ENCODE results near the gene FBN3.

The FBN3 gene

DNA sequence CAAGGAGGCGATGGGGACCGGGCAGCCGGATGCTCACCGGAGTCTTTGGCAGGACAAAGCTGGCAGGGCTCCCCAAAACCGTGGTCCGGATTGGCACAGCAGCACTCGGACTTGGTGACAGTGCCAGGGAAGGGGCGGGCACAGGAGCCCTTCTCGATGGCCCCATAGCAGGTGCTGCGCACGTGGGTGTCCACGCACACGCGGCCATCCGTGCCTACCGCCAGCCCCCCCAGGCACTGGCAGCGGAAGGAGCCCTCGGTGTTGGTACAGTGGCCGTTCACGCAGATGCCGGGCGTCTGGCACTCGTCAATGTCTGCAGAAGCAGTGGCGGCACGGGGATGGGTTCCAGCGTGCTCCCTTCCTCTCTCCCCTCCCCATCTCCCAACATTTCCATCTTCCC is 17.9 kb downstream of the FBN3 start:
- no peak overlapping the region for H3K4me3 ChIP-seq (ENCODE audit: control insufficient read depth, low read depth, low read length)
- no peak for DNase-seq (ENCODE audit: low read depth)
- TF ChIP-seq, protein P1, sequence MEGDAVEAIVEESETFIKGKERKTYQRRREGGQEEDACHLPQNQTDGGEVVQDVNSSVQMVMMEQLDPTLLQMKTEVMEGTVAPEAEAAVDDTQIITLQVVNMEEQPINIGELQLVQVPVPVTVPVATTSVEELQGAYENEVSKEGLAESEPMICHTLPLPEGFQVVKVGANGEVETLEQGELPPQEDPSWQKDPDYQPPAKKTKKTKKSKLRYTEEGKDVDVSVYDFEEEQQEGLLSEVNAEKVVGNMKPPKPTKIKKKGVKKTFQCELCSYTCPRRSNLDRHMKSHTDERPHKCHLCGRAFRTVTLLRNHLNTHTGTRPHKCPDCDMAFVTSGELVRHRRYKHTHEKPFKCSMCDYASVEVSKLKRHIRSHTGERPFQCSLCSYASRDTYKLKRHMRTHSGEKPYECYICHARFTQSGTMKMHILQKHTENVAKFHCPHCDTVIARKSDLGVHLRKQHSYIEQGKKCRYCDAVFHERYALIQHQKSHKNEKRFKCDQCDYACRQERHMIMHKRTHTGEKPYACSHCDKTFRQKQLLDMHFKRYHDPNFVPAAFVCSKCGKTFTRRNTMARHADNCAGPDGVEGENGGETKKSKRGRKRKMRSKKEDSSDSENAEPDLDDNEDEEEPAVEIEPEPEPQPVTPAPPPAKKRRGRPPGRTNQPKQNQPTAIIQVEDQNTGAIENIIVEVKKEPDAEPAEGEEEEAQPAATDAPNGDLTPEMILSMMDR (conservative IDR thresholded peaks at IDR 0.05; ENCODE audit: control insufficient read depth, insufficient read depth, low read depth, low read length) = no peak

- TF ChIP-seq, protein P1 (conservative IDR thresholded peaks at IDR 0.05; ENCODE audit: control insufficient read depth, insufficient read depth, low read depth, low read length) = no peak
- DNase-seq (ENCODE audit: low read depth) = no peak
- no peak overlapping the region for H3K4me3 ChIP-seq (ENCODE audit: control insufficient read depth, low read depth, low read length)
Observed at GRCh38 chr19:8129061-8129618, 20.3 kb downstream of the FBN3 start.

- TF ChIP-seq, protein P1 (conservative IDR thresholded peaks at IDR 0.05; ENCODE audit: control insufficient read depth, insufficient read depth, low read depth, low read length) = no peak
- no peak overlapping the region for H3K4me3 ChIP-seq (ENCODE audit: control insufficient read depth, low read depth, low read length)
- DNase-seq (ENCODE audit: low read depth) = no peak
Observed at GRCh38 chr19:8128551-8128950, 20.8 kb downstream of the FBN3 start.

GRCh38 chr19:8127311-8127710 is 22.1 kb downstream of the FBN3 start:
- TF ChIP-seq, protein P1 (conservative IDR thresholded peaks at IDR 0.05; ENCODE audit: control insufficient read depth, insufficient read depth, low read depth, low read length) = no peak
- H3K4me3 ChIP-seq (ENCODE audit: control insufficient read depth, low read depth, low read length) = no peak overlapping the region
- DNase-seq (ENCODE audit: low read depth) = no peak

DNA sequence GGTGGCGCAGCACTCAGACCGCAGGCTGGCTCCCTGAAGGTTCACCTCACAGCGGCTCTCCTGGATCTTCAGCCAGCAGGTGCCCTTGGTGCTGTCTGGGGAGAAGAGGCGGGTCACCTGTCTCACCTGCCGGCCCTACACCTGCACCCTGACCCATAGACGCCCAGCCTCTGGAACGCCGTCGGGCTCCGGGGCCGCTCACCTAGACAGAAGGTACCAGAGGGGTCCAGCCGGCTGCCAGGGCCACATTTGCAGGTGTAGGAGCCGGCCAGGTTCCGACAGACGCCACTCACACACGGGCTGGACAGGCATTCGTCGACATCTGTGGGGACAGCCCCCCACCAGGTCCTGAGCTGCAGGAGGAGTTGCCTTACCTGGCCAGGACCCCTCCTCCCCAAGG is 22.9 kb downstream of the FBN3 start:
- DNase-seq (ENCODE audit: low read depth) = no peak
- H3K4me3 ChIP-seq (ENCODE audit: control insufficient read depth, low read depth, low read length) = no peak overlapping the region
- TF ChIP-seq, protein P1 (conservative IDR thresholded peaks at IDR 0.05; ENCODE audit: control insufficient read depth, insufficient read depth, low read depth, low read length) = no peak

DNA sequence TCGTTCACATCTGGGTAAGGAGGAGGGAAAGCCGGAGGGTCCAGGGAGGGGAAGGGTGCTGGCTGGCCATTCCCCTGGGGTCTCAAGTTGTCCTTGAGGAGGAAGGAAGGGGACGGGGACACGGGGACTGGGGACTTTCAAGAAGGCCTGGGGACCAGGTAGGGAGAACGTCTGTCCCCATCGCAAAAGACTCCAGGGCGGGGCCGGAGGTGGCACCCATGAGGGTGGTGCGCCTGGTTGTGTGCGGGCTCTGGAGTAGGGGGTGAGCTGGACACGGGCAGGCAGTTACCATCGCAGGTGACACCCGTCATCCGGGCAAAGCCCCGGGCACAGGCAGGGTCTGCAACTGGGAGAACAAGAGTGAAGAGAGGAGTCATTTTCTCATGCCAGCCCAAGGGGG is 23.4 kb downstream of the FBN3 start:
- no peak overlapping the region for H3K4me3 ChIP-seq (ENCODE audit: control insufficient read depth, low read depth, low read length)
- no peak for DNase-seq (ENCODE audit: low read depth)
- TF ChIP-seq, protein P1 (conservative IDR thresholded peaks at IDR 0.05; ENCODE audit: control insufficient read depth, insufficient read depth, low read depth, low read length) = no peak

- DNase-seq (ENCODE audit: low read depth) = no peak
- no peak overlapping the region for H3K4me3 ChIP-seq (ENCODE audit: control insufficient read depth, low read depth, low read length)
- TF ChIP-seq, protein P1 (conservative IDR thresholded peaks at IDR 0.05; ENCODE audit: control insufficient read depth, insufficient read depth, low read depth, low read length) = no peak
Observed at GRCh38 chr19:8123683-8124082, 25.7 kb downstream of the FBN3 start.
